ENCODE results near the gene SUB1. TPM values are rescaled to one million over a fixed set of nuclear protein-coding genes. Genes with fewer than 3 reads are reported as not detected.
"Not testable (repeated sequence)": the region's sequence is repeated elsewhere in the genome, so short reads cannot be mapped to it uniquely, and the experiment has no call there.

Gene SUB1
- total RNA-seq, 1 donor from 2014 or later: 235 TPM

DNA sequence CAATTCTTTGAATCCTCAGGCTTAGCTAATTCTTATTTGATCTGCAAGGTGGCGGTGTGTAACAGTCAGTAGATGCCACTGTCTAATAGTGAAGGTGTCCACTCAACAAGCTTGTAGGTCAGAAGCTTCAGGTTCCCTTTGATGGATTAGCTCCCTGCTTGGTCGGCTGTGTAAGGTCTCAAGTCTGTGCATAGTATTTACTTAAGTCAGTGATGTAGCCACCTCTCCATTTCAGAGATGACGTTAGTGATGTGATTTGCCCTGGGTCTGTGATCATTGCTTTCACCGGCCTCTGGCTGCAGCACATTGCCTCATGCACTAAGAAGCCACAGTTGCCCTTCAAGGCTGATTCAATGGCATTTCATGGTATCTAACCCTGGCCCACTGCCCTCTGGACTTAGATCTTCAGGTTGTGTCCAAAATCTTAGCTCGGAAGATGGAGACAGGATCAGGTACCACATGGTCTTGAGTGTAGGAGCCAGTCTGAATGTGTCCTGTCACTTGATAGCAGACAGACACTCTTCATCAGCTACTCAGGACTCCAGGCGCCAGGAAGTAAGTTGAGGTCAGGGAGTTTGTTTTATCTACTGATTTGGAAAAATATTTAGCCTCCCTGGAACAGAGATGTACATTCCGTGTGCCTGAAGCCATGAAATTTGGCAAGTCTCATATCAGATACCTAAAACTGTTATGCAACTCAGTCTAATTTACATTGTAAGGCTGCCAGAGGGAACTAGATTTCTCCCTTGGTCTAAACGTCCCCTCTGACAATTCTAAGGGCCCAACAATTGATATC is 42.9 kb downstream of the SUB1 start:
- H3K36me3 ChIP-seq (ENCODE audit: insufficient read depth, low read length): no peaks in the 10 kb centered on the region
- no peak overlapping the region for H3K27ac ChIP-seq (ENCODE audit: low read depth, low read length)
- Mint-ChIP-seq H3K36me3 (ENCODE audit: low read depth, unreplicated experiment) (peaks cover 5% of the 10 kb centered on the region), H3K27ac (ENCODE audit: unreplicated experiment) (no peak overlapping the region), H3K4me3 (ENCODE audit: unreplicated experiment) (no peak overlapping the region), H3K9me3 (ENCODE audit: unreplicated experiment) (peaks cover 2% of the 10 kb centered on the region), H3K4me1 (ENCODE audit: low read depth, unreplicated experiment) (peaks cover 4% of the 10 kb centered on the region), H3K27me3 (ENCODE audit: low read depth, unreplicated experiment) (peaks cover 6% of the 10 kb centered on the region)
- no peak overlapping the region for H3K4me2 ChIP-seq (ENCODE audit: low read length)
- H3K9ac ChIP-seq (ENCODE audit: low read length): no peak overlapping the region
- FAIRE-seq (no peak), DNase-seq (ENCODE audit: low read depth) (peak; percentile 62)
- H2AFZ ChIP-seq (ENCODE audit: low read depth, low read length): no peak overlapping the region
- no peak overlapping the region for H3K4me3 ChIP-seq (ENCODE audit: insufficient read depth, low read depth, low read length)
- no peaks in the 10 kb centered on the region for H3K79me2 ChIP-seq (ENCODE audit: insufficient read depth, low read length)
- H3K27me3 ChIP-seq (ENCODE audit: insufficient read depth, low read length): no peaks in the 10 kb centered on the region
- no peaks in the 10 kb centered on the region for H4K20me1 ChIP-seq (ENCODE audit: insufficient read depth, low read length)
- H3K9me3 ChIP-seq (ENCODE audit: insufficient read depth, low read depth, low read length): no peaks in the 10 kb centered on the region
- TF ChIP-seq EZH2 (IDR thresholded peaks at IDR 0.05; ENCODE audit: insufficient read depth, low read length): no peak
- TF ChIP-seq, protein P1, sequence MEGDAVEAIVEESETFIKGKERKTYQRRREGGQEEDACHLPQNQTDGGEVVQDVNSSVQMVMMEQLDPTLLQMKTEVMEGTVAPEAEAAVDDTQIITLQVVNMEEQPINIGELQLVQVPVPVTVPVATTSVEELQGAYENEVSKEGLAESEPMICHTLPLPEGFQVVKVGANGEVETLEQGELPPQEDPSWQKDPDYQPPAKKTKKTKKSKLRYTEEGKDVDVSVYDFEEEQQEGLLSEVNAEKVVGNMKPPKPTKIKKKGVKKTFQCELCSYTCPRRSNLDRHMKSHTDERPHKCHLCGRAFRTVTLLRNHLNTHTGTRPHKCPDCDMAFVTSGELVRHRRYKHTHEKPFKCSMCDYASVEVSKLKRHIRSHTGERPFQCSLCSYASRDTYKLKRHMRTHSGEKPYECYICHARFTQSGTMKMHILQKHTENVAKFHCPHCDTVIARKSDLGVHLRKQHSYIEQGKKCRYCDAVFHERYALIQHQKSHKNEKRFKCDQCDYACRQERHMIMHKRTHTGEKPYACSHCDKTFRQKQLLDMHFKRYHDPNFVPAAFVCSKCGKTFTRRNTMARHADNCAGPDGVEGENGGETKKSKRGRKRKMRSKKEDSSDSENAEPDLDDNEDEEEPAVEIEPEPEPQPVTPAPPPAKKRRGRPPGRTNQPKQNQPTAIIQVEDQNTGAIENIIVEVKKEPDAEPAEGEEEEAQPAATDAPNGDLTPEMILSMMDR (IDR thresholded peaks at IDR 0.05; ENCODE audit: insufficient read depth, low read depth, low read length): no peak
- H3K4me1 ChIP-seq (ENCODE audit: insufficient read depth, low read length): peaks cover 6% of the 10 kb centered on the region

DNA sequence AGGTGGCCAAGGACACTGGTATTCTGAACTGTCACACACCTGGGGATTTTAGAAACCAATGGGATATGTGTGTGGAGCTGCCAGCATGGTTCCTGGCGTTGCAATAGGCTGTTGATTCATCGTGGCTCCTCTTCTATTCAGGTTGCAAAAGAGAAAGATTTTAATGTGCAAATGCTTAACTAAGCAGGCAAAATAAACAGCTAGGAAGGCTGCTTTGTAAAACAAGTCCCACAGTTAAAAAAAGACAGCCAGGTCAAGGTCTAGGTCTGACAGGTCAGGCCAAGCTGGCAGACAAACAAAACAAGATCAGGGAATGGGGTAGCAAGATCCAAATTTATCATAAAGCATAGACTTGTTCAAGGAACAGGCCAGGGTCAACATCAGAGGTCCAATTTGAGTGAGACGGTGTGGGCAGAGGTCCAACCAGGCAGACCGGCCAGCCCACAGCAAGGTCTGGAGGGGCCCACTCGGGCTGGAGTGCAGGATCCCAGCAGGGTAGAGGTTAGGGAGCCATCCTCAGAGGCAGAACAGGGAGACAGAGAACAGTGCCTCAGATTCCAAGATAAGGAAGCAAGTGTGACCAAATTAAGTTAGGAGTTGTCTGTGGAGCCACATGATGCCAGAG is 45.6 kb downstream of the SUB1 start:
- no peaks in the 10 kb centered on the region for H3K27me3 ChIP-seq (ENCODE audit: insufficient read depth, low read length)
- H3K79me2 ChIP-seq (ENCODE audit: insufficient read depth, low read length): no peaks in the 10 kb centered on the region
- no peak overlapping the region for H3K4me3 ChIP-seq (ENCODE audit: insufficient read depth, low read depth, low read length)
- H3K27ac ChIP-seq (ENCODE audit: low read depth, low read length): no peak overlapping the region
- TF ChIP-seq, protein P1 (IDR thresholded peaks at IDR 0.05; ENCODE audit: insufficient read depth, low read depth, low read length): no peak
- no peak for TF ChIP-seq EZH2 (IDR thresholded peaks at IDR 0.05; ENCODE audit: insufficient read depth, low read length)
- Mint-ChIP-seq H3K27me3 (ENCODE audit: low read depth, unreplicated experiment) (peaks cover 6% of the 10 kb centered on the region), H3K9me3 (ENCODE audit: unreplicated experiment) (peaks cover 2% of the 10 kb centered on the region), H3K36me3 (ENCODE audit: low read depth, unreplicated experiment) (peaks cover 3% of the 10 kb centered on the region), H3K4me1 (ENCODE audit: low read depth, unreplicated experiment) (peaks cover 4% of the 10 kb centered on the region), H3K27ac (ENCODE audit: unreplicated experiment) (no peak overlapping the region), H3K4me3 (ENCODE audit: unreplicated experiment) (no peak overlapping the region)
- H3K4me2 ChIP-seq (ENCODE audit: low read length): no peak overlapping the region
- peaks cover 6% of the 10 kb centered on the region for H3K4me1 ChIP-seq (ENCODE audit: insufficient read depth, low read length)
- no peak for DNase-seq (ENCODE audit: low read depth)
- no peaks in the 10 kb centered on the region for H4K20me1 ChIP-seq (ENCODE audit: insufficient read depth, low read length)
- no peaks in the 10 kb centered on the region for H3K36me3 ChIP-seq (ENCODE audit: insufficient read depth, low read length)
- H3K9me3 ChIP-seq (ENCODE audit: insufficient read depth, low read depth, low read length): no peaks in the 10 kb centered on the region
- H3K9ac ChIP-seq (ENCODE audit: low read length): no peak overlapping the region
- no peak overlapping the region for H2AFZ ChIP-seq (ENCODE audit: low read depth, low read length)
- no peak for FAIRE-seq

DNA sequence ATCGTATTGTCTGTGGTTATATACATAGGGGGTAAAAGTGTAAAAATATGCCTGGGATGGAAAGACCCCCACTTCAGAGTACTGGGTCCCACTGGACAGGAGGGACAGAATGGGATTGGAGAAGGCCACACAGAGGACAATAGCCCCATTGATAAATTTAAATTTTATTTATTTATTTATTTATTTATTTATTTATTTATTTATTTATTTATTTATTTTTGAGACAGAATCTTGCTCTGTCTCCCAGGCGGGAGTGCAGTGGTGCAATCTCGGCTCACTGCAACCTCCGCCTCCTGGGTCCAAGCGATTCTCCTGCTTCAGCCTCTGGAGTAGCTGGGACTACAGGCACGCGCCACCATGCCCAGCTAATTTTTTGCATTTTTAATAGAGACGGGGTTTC is 47.7 kb downstream of the SUB1 start:
- H3K4me3 ChIP-seq (ENCODE audit: insufficient read depth, low read depth, low read length); DNase-seq (ENCODE audit: low read depth); FAIRE-seq; H3K27ac Mint-ChIP-seq (ENCODE audit: unreplicated experiment); H2AFZ ChIP-seq (ENCODE audit: low read depth, low read length); H3K4me2 ChIP-seq (ENCODE audit: low read length); H4K20me1 ChIP-seq (ENCODE audit: insufficient read depth, low read length); H3K4me1 Mint-ChIP-seq (ENCODE audit: low read depth, unreplicated experiment); H3K9me3 ChIP-seq (ENCODE audit: insufficient read depth, low read depth, low read length); H3K36me3 Mint-ChIP-seq (ENCODE audit: low read depth, unreplicated experiment); H3K36me3 ChIP-seq (ENCODE audit: insufficient read depth, low read length); H3K4me1 ChIP-seq (ENCODE audit: insufficient read depth, low read length); H3K9ac ChIP-seq (ENCODE audit: low read length); H3K27me3 Mint-ChIP-seq (ENCODE audit: low read depth, unreplicated experiment); H3K27me3 ChIP-seq (ENCODE audit: insufficient read depth, low read length); H3K27ac ChIP-seq (ENCODE audit: low read depth, low read length); H3K79me2 ChIP-seq (ENCODE audit: insufficient read depth, low read length); H3K9me3 Mint-ChIP-seq (ENCODE audit: unreplicated experiment); H3K4me3 Mint-ChIP-seq (ENCODE audit: unreplicated experiment): not testable (repeated sequence)
